Activated CD4-positive, alpha-beta T cell treated with anti-CD3 and anti-CD28 coated beads, Interleukin-10, Interleukin-2, amounts not matched to agents 100 ng/mL and 50 ng/mL, durations not matched to agents 16 hours and 8 hours (primary cell): ENCODE results near the gene SLC19A1.
A peak's percentile ranks its signal among the peaks of the same experiment; 100 is the strongest.

Source experiments
- DNase-seq: peaks from one replicate; pipeline ENCODE4 v3.0.0-alpha.2; 2020

The SLC19A1 gene

DNA sequence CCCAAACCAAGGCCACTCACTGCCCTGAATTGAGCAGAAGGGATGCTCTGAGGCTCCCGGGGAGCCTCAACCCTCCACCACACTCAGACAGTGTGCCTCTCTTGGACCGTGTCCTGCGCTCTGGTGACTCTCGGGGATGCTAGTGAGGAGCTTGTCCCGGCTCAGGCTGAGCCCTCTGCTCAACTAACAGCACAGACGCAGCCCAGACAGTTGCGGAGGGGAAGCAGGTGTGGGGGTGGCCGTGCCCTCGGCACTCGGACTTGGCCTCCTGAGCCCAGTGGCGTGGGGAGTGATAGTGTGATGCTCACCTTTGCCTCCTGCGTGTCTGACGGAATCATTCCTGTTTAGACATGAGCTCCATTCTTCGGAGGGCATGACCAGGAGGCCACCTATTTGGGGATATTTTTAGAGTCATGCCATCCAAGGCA, 15.4 kb upstream of the SLC19A1 start:
- no peak for DNase-seq

DNA sequence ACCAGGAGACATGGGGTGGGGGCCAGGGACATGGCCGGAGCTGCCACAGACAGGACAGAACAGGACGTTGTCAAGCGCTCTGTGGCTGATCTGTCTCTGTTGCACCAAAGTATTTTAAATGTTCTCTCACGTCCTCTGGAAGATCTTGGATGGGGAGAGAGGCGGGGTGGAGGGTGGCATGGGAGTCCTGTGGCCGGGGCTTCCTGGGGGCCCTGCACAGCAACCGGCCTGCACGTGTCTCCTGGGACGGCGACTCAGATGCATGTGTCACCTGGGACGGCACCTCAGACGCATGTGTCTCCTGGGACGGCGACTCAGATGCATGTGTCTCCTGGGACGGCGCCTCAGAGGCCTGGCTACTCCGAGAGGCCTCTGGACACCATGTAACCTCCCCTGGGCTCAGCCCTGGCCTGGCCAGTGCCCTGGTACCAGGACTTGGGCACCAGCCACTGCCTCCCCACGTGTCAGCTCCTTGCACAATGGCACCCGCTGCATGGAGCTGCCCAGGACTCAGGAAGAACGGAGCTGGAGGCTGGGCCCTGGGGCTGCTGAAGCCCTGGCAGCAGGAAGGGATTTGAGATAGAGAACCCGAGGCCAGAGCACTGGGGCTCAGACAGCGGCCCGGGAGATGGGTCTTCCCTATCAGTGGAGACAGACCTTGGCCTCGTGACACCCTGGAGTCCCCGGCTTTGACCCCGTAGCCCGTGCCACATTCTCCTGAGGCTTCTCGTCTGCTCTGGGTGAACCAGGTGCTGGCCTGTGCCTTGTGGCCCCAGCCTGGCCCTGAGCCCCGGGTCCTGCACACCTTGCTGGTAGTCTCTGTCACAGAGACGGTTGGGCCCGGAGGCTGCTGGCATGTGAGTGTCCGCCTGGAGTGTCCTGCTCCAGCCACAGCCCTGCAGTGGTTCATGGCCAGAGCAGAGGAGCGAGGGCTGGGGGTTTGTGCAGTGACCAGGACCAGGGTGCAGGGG, 14.7 kb upstream of the SLC19A1 start:
- no peak for DNase-seq

DNA sequence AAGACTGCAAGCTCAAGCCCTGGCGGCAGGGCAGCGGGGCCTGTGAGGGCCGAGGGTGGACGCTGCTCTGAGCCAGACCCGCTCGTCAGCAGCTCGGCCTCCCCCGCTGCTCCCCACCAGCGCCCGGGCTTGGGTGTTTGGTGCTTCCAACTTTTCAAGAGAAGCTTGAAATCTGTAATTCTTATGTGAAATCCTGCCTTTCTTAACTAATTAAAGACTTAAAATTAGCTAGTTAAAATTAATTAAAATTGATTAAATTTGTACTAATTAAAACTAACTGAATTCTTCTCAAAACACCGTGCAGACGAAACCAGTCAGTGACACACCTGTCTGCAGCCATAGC, 14.0 kb upstream of the SLC19A1 start:
- DNase-seq, result no peak

DNA sequence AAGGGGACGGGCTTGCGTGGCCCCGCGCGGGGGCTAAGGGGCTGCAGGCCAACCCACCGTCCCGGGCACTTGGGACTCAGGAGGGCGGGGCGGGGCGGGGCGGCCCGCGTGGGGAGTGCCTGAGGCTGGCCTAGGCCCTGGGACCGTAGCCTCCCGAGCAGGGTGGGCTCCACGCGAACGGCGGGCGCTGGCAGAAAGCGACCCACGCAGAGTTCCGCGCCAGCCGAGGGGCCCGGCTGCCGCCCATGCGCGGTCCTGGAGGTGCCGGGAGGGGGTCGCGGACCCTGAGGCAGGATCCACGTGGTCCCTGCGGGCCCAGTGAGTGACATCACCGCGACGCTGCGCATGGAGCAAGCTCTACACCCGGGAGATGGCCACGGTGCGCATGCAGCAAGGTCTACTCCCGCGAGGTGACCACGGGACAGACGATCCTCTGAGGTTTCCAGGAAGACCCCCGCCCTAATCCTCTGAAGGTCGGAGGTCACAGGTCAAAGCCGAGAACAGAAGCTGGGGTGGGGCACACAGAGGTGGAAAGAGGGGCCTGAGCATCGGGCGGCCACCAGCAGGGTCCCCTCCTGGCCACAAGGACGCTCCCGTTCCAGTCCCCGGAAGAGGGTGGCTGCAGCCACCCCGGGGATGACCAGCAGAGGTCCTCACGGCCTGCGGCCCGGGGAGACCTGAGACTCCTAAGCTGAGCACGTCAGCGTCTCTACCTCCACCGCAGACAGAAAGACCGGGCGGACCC, 13.5 kb upstream of the SLC19A1 start:
- peak; percentile 74 for DNase-seq

DNA sequence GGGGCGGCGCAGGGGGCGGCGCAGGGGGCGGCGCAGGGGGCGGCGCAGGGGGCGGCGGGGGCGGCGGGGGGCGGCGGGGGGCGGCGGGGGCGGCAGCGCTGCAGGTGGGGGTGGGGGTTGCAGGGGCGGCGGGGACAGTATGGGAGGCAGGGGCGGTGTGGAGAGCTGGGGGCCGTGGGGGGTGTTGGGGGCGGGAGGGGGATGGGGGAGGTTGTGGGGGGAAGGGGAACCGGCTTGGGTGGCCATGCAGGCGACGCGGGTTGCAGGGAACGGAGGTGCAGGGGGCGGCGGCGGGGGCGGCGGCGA, 13.0 kb upstream of the SLC19A1 start:
- DNase-seq, result no peak

DNA sequence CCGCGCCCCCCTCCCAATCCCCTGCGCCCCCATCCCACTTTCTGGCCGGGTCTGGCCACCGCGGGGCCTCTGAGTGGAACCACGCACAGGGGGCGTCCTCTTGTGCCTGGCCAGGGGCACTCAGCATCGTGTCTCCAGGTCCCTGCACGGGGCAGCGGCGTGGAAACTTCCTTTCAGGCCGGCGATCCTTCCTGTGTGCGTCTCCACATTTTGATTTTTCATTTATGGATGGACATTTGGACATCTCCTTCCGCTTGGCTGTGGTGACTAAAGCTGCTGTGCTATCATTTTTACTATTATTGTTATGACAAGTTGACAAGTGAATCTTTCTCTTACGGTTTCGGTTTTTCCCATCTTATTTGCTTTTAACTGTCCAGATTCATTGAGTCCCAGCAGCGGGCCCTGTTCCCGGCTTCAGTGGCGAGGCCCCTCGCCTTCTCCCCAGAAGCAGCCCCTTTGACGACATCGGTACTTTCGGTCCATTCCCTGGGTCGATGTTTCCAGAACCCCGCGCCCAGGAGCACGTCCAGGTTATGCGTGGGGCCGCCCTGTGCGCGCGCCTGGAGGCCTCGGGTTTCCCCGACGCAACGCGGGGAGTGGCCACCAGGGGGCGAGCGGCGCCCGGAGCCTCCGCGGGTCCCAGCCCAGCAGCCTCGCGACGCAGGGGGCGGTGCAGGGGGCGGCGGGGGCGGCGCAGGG, 12.4 kb upstream of the SLC19A1 start:
- DNase-seq, result peak; percentile 92

DNA sequence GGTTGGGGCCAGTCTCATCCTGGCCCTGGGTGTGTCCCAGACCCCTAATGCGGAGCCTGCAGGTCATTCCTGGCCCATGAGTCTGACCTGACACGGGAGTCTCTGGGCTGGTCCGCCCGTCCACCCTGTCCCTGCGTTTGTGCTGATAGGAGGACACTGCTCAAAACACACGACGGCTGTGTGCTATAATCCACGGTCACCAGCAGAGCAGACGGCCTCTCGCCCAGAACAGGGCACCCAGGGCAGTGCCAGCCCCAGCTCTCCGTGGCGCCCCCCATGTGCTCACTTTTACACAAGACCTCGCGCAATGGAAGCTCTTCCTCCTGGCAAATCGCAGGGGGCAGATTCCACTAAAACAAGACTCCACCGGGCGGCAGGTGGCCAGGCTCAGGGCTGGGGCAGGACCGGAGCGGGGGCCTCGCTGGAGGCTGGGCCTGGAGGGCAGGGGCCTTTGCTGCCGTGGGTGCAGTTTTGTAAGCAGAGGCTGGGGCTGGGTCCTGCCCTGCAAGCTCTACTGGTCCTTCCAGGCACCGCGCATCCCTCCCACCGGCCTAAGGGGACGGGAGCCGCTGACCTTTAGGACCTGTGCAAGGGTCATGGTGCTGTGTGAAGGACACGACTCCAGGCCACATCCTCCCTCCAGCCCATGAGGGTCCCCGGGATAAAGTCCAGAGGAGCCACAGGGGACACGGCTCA, 10.6 kb upstream of the SLC19A1 start:
- DNase-seq, result no peak

DNA sequence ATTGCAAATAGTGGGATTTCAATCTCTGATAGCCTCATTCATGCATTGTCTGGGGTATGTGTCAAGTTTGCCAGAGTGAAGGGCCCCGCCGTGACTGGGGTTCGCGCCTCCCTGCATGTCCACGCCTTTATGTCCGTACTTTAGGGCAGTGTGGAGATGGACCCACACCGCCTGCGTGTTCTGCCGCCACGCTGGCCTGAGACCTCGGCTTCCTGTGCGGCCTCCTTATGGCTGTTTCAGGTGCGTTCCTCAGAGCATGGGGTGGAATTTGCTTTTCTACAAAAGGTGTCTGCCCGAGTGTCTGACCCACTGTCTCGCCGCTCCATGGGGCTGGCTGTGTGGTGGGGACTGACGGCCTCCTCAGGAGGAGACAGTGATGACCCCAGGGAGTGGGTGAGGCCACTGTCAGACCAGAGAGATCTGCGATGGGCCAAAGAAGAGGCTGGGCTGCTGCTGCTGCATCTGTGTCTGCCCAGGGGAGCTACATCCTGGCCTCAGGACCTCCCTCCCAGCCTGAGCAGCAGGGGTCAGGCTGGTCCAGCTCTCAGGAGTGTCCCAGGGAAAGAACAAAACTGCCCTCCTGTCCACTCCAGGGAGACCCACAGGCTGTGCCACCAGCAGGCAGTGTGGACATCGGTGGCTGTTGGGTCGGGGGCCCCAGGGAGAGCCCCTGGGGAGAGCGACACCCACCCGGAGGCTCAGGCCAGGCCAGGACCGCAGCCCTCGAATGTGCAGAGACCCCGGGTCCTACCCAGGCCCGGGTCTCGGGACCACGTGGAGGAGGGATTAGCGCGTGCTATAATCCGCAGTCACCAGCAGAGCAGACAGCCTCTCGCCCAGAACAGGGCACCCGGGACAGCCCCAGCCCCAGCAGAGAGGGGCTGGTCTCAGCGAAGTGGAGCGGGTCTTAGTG, 9.8 kb upstream of the SLC19A1 start:
- no peak for DNase-seq

DNA sequence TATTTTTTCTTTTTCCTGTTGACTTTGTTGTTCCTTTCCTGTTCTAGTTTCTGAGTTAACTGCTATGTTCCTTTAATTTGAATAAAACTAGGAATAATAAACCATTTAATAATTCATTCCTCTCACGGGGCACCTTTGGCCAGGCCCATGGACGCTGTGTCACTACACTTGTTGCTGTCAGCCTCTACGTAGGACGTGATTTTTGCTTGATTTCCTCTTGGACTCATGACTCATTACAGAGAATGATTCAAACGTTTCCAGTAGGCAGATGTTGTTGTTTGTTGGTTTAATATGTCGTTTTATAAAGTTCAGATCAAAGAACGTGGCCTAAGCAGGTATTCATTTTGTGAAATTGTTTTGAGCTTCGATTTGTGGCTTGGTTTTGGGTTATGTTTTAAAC, 9.1 kb upstream of the SLC19A1 start:
- peak; percentile 90 for DNase-seq

DNA sequence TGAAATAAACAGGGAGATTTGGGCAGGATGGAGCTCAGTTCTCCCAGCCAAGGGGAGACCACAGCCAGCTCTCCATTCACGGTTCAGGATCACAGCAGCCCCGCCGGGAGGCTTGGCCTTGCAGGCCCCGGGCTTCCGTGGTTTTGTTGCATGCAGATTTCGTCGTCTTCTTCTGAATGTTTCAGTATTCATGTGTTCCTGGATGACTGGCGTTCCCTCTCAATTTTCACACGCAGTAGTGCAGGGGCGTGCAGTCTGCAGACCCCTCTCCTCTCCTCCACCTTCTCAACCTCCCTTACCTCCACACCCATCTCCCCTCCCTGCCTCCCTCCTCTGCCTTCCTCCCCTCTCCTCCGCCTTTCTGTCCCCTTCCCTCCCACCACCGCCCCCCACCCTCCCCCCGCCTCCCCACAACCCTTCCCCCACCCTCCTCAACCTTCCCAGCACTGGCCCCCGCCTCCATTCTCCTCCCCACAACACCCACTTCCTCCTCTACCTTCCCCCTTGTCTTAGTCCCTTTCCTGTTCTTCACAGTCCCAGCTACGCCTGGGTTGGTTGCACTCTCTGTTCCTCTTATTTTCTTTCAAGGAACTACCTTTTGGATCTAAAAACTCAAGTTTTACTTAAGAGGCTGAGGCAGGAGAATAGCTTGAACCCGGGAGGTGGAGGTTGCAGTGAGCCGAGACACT, 8.4 kb upstream of the SLC19A1 start:
- peak; percentile 85 for DNase-seq

DNA sequence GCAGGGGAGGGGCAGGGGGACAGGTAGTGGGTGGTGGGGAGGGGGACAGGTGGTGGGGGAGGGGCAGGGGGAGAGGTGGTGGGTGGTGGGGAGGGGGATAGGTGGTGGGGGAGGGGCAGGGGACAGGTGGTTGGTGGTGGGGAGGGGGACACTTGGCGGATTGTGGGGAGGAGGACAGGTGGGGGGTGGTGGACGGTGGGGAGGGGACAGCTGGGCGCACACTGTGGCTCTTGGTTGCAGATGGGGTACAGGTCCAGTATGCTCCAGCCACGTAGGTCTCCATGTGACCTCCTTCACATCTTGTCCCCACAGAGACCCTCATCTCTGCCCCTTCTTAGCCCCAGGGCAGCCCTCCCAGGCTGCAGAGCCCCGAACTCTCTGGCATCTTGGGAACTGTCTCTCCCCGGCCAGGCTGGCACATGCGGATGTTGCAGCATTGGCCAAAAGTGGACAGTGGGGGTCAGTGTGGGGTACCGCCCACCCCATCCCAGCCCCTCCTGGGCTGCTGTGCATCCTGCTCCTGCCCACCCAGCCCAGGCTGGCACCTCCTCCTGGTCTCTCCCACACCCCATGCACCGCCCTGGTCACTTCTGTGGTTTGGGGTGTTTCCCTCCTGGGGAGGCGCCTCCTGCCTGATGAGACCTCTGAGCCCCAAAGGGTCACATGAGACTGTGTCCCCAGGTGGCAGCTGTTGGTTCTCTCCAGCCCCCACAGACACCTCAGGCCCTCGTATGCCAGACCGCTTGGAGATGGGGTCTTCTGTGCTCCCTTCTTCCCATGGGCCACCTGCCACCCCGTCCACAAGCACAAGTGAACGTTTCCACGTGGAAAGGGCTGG, 7.6 kb upstream of the SLC19A1 start:
- peak; percentile 44 for DNase-seq

DNA sequence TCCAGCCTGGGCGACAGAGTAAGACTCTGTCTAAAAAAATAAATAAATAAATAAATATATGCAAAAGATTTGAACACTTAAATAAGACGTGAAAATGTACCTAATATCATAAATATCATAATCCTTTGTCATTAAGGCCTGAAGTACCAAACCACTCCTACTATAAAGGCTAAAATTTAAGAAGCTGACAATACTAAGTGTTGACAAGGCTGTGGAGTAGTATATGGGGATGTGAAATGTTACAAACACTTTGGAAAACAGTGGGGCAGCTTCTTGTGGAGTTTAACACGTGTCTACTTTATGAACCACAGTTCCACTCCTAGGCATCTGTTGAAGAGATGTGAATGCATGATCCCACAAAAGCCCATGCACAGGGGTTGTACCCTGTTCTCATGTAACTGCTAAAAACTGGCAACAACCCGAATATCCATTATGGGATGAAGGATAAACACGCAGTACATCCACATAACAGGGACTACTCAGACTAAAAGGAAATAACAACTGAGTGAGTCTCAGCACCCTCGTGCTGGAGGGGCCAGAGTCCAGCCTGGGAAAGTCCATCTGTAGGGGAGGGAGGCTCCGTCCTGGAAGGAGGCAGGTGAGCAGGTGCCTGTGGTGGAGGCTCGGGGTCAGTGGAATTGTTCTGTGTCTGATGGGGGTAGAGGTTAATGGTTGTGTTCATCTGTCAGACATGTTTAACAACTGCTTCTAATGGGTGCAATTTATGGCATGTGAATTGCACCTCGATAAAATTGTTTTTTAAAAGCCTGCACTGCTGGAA, 6.7 kb upstream of the SLC19A1 start:
- DNase-seq, result no peak

DNA sequence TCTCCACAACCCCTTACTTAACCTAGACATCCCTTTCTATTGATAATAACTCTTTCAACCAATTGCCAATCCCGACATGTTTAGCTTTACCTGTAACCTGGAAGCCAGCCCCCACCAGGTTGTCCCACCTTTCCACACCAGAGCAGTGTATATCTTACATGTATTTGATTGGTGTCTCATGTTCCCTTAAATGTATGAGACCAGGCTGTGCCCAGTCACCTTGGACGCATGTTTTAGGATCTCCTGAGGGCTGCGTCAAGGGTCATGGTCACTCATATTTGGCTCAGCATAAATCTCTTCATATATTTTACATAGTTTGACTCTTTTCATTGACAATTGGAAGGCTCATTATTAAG, 5.3 kb upstream of the SLC19A1 start:
- DNase-seq, result no peak

DNA sequence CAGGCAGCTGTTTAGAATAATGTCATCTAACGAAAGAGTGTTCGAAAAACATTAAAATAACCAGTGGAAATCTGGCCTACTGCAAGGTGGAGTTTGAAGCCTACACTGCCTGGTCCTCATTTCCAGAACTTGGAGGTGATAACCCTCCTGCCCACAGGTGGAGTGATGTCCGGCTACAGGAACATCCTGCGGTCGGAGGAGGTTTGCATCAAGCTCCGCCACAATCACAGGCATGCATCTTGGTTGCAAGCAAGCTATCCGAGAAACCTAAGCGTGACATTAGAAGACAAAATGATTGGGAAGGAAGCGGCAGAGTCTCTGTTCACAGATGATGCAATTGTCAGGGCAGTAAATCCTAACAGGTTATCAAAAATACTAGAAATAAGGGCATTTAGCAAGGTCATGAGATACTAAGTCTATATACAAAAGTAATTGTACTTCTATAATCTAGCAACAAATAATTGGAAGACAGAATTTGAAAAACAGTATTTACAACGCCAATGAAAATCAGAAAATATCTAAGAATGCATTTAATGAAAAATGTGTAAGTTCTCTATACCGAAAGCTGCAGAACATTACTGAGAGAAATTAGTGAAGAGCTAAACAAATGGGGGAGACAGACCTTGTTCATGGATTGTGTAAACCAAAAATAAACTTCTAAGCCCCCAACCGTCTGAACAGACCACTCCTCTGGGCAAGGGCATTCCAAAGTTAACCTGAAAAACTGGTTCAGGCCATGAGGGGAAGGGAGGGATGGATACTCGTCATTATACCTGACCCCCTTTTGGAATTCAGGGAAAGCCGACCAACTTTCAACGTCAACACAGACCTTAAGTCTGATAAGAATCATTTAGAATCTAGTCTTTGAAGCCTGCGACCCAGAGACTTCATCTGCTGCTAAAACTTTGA, 4.7 kb upstream of the SLC19A1 start:
- no peak for DNase-seq

DNA sequence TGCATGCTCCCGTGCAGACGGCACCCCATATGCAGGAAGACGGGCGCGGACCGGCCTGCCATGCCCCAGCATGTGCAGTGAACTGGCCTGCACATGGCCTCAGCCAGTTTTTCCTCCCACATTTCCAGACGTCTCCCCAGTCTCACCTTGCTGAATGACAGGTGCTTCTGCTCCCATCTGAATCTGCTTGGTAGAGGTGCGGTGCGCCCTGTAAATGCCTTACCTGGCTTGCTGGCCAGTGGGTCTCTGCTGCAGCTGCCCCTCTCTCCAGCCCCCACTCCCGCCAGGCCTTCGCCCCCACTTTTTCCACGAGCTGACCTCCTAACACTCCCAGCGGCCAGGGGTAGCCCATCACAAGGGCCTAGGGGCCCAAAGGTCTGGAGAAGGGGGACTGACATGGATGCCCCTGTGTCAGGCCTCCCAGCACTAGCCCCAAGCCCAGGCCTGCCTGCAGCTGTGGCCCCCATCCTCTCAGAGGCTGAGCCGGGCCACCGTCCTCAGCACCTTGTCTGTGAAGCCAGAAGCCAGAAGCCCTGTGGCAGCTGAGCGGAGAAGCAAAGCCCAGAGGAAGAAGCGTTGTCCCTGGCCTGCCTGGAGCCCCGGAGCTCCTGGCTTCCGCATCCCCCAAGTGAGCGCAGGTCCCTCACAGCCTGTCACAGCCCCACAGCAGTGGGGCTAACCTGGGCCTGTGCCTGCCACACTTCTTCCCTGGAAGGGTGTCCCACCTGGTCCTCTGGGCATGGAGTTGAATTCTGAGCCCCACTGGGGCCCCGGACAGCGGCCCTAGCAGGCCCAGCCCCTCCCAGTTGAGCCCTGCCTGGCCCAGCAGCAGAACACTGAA, 3.7 kb upstream of the SLC19A1 start:
- DNase-seq, result no peak

DNA sequence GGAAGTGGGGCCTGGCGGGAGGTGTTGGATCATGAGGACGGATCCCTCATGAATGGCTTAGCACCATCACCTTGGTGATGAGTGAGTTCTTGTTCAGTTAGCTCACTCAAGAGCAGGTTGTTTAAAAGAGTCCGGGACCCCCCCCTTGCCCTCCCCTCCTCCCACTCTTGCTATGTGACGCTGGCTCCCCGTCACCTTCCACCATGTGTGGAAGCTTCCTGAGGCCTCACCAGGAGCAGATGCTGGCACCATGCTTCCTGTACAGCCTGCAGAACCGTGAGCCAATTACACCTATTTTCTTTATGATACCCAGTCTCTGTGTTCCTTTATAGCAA, 3.0 kb upstream of the SLC19A1 start:
- no peak for DNase-seq

DNA sequence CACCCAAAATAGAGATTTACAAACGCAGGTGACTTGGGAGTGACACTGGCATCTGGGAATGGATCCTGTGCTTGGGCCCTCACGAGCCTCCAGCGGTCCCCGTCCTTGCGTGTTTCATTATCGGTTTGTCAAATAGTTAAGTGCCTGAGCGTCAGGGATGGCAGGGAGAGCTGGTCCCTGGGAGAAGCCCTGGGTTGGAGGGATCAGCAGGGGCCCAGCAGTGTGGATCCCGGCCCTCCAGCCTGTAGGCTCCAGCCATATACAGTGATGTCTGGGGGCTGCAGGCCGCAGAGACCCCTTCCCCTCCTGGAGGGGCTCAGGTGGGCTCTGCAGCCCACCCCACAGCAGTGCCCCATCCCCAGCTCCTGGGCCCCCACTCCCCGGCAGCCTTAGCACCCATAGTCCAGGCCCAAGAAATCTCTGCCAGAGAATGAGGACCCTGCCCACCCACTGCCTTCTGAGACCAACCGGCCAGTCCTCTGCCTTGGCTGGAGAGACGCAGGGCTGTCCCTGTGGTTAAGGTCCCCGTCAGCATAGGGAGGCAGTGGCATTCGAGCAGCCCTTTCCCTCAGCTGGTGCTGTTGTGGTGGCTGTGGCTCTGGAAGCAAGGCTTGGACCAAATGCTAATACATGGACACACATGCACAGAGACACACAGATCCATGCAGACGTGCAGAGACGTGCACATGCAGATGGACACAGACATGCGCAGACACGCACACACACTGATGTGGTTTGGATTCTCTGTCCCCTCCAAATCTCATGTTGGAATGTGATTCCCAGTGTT, 2.4 kb upstream of the SLC19A1 start:
- no peak for DNase-seq
